ENCODE data around the gene ARMC2.

DNA sequence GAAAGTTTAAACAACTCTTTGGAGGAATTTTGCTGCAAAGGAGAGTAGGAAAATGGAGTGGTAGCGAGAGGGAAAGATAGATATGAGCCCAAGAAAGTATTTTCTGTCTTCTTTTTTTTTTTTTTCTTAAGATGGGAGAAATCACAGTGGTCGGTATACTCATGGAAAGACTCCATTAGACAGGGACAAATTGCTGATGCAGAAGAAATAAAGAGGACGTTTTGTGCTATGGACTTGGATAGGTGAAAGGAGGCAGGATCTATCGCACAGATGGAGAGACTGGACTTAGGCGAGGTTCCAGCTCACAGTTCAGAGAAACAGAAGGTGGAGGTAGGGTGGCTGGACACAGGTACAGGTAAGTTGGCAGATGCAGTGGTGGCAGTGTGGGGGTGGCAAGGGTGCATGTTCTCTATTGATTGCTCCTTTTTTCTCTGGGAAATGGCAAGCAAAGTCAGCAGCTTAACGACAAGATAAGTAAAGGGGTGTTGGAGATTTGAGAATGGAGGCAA lies 44.2 kb upstream of the ARMC2 start:
- TF ChIP-seq, protein P1, sequence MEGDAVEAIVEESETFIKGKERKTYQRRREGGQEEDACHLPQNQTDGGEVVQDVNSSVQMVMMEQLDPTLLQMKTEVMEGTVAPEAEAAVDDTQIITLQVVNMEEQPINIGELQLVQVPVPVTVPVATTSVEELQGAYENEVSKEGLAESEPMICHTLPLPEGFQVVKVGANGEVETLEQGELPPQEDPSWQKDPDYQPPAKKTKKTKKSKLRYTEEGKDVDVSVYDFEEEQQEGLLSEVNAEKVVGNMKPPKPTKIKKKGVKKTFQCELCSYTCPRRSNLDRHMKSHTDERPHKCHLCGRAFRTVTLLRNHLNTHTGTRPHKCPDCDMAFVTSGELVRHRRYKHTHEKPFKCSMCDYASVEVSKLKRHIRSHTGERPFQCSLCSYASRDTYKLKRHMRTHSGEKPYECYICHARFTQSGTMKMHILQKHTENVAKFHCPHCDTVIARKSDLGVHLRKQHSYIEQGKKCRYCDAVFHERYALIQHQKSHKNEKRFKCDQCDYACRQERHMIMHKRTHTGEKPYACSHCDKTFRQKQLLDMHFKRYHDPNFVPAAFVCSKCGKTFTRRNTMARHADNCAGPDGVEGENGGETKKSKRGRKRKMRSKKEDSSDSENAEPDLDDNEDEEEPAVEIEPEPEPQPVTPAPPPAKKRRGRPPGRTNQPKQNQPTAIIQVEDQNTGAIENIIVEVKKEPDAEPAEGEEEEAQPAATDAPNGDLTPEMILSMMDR (IDR thresholded peaks at IDR 0.05; ENCODE audit: low read depth, low read length, poor library complexity, severe bottlenecking) = no peak
- TF ChIP-seq EZH2phosphoT487 (IDR thresholded peaks at IDR 0.05; ENCODE audit: borderline replicate concordance, low read length) = no peak

Measured in DOHH2 (cell line).